Neural crest cell (in vitro differentiated cells): ENCODE measurements around the gene ULBP3. TPM values are rescaled to one million over a fixed set of nuclear protein-coding genes. Genes with fewer than 3 reads are reported as not detected.

Source experiments
- total RNA-seq: library from RNA; stranded (reverse); gene quantifications from 2 replicates; pipeline ENCODE4 v1.2.1, GENCODE V29; 2021

ULBP3 gene
- total RNA-seq, 1 donor from 2014 or later, result 17.5 TPM

Other genes with a start within 250 kb of the ULBP3 start
- gene LRP11, start 204.8 kb downstream of the ULBP3 start, total RNA-seq, result 29.0 and 29.8 TPM in 2 replicates
- not detected in 2 replicates for gene RAET1E, start 171.0 kb downstream of the ULBP3 start, total RNA-seq
- not detected in 2 replicates for gene RAET1G, start 146.0 kb downstream of the ULBP3 start, total RNA-seq
- 0.23 and 0.30 TPM in 2 replicates for gene ULBP2, start 127.1 kb downstream of the ULBP3 start, total RNA-seq
- gene ULBP1, start 105.2 kb downstream of the ULBP3 start, total RNA-seq, result 2.3 and 2.5 TPM in 2 replicates
- gene RAET1L, start 43.6 kb downstream of the ULBP3 start, total RNA-seq, result not detected in 2 replicates
- gene PPP1R14C, start 73.9 kb upstream of the ULBP3 start, total RNA-seq, result 7.0 and 7.3 TPM in 2 replicates